ENCODE results near the gene CCNI2.
A peak's percentile ranks its signal among the peaks of the same experiment; 100 is the strongest.

CCNI2 gene

DNA sequence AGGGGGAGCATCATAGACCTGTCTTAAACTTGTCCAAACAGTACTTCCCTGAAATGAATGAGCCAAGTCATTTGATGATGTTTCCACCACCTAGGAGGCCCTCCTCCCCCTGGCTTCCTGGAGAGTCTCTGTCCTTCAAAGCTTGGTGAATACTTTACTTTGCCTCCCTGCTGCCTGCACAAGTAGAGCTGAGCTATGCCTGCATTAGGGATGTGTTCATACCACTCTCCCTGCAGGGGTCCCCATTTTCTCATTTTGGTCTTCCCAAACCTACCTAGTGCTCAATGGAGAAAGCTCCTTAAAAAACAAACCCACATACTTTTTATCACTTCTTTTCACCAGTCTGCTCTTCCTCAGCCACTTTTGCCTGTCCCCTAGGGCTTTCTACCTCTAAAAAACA is 7.7 kb downstream of the CCNI2 start:
- TF ChIP-seq, protein P1, sequence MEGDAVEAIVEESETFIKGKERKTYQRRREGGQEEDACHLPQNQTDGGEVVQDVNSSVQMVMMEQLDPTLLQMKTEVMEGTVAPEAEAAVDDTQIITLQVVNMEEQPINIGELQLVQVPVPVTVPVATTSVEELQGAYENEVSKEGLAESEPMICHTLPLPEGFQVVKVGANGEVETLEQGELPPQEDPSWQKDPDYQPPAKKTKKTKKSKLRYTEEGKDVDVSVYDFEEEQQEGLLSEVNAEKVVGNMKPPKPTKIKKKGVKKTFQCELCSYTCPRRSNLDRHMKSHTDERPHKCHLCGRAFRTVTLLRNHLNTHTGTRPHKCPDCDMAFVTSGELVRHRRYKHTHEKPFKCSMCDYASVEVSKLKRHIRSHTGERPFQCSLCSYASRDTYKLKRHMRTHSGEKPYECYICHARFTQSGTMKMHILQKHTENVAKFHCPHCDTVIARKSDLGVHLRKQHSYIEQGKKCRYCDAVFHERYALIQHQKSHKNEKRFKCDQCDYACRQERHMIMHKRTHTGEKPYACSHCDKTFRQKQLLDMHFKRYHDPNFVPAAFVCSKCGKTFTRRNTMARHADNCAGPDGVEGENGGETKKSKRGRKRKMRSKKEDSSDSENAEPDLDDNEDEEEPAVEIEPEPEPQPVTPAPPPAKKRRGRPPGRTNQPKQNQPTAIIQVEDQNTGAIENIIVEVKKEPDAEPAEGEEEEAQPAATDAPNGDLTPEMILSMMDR (conservative IDR thresholded peaks at IDR 0.05; ENCODE audit: low read length), result peak; percentile 43
- peak; percentile 41 for DNase-seq (ENCODE audit: low read depth)
- H3K4me3 ChIP-seq (ENCODE audit: low read length), result no peak overlapping the region

DNA sequence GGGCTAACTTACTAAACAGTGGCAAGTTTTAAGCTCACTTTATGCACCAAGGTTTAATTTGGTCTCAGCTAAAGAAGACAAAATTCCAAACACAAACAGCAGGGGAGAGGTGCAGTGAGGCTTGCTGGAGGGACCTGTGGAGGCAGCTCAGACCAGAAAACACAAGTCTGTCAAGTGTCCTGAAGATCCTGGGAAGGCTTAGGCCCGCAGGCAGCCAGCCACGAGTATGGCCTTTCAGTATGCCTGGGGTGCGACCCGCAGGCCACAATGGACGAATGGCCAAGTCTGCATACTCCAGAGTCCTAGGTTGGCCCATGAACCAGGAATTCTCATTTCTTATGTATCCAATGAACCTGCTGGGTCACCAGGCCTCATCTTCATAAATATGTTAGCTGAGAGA is 9.3 kb downstream of the CCNI2 start:
- DNase-seq (ENCODE audit: low read depth), result no peak
- TF ChIP-seq, protein P1 (conservative IDR thresholded peaks at IDR 0.05; ENCODE audit: low read length), result no peak
- no peak overlapping the region for H3K4me3 ChIP-seq (ENCODE audit: low read length)

DNA sequence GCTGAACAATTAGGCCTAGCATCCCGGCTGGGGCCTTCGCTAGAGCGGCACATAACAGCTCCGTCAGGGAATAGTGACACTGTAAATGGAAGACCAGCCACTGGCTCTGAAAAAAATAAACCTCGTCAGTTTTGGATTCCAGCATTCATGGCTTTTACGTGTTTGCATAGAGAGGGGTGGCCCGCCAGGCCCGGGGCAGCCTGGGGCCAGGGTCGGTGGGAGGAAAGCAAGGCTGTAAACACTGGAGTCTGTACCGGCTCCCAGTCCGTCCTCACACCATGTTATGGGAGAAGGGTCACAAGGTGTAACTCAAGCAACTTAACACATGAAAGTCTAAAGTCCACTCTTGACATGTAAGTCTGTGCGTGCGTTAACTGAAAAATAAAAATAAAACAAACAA is 11.2 kb downstream of the CCNI2 start:
- no peak overlapping the region for H3K4me3 ChIP-seq (ENCODE audit: low read length)
- TF ChIP-seq, protein P1 (conservative IDR thresholded peaks at IDR 0.05; ENCODE audit: low read length), result no peak
- no peak for DNase-seq (ENCODE audit: low read depth)

DNA sequence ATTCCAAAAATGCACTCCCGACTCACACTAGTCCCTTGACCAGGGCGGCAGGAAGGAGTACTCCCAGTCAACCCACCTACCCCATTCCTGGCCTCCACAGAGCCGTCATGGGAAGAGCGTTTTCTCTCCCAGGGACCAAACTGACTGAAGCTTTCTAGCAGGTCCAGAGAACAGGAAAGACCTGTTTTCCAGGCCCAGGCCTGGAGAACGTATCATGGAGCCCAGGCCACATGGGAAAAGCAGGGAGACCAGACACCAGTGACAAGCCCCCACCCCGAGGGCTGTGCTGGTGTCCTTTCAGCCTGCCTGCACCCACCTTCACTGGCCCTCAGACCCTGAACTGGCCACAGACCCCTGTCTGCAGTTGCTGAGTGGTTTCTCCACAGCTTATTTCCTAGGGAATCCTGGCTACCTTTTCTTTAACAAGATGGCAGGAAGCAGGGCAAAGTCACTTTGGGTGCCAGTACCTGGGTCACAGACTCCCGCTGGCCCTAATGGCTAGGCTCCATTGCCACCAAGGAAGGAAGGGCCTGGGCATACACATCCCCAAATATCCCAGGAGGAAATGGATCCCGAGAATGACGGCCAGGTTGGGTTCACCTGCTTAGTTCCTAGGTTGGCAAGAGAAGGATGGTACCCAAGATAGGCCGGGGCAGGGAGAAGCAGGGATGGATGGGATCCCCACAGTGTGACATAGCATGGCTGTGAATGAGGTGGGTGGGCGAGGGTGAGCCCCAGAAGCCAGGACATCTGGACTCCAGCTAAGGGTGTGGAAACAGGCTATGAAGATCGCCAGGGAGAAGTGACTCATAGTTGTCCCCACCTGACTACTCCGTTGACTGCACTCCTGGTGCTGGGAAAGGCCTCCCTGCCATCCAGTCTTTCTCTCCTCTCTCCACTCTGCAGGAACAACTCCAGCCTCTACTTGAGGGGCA is 12.2 kb downstream of the CCNI2 start:
- DNase-seq (ENCODE audit: low read depth), result no peak
- H3K4me3 ChIP-seq (ENCODE audit: low read length), result no peak overlapping the region
- TF ChIP-seq, protein P1 (conservative IDR thresholded peaks at IDR 0.05; ENCODE audit: low read length), result no peak

DNA sequence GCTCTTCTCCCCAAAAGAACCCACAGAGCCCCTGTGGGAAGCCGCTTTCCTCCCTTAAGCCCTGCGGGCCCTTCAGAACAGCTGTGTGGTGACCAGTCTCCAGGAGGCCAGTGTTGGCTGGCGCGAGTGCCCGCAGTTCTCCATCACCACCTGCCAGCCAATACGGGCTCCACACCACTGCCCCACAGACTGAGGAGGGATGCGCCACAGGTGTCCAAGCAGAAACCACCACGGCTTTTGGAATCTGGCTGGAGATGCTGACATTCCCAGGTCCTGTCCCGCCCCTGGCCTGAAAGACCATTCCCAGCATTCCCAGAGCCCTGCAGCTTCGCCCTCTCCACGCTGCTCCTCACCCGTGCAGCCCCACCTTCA is 12.8 kb downstream of the CCNI2 start:
- no peak overlapping the region for H3K4me3 ChIP-seq (ENCODE audit: low read length)
- no peak for DNase-seq (ENCODE audit: low read depth)
- TF ChIP-seq, protein P1 (conservative IDR thresholded peaks at IDR 0.05; ENCODE audit: low read length), result no peak

DNA sequence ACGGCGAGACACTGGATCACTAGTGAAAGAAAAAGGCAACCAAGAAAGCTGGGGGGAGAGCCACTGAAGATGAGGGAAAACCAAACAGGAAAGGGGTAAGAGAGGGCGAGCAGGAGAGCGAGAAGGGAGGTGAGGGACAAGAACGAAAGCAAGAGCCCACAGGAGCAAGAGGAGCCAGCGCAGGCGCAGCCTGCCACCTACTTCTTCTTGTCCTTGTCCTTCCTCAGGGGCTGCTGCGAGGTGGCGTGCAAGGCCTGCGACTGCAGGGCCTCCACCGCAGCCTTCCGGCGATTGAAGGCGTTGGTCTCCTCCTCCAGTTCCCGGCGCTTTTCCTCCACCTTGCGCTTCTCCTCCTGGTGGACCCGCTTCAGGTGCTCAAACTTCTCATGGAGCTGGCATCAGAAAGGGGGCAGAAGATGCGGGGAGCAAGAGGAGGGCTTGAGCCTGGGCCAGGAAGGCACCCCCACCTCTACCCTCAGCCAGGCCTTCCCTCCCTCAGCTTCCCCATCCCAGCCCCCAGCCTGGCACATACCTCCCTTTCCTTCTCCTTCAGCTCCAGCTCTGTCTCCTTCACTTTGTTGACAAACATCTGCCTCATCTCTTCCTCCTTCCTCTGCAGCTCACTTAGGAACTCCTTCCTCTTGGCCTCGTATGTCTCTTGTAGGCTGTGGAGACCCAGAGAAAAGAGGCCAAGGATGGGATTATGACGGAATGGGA is 13.5 kb downstream of the CCNI2 start:
- no peak for DNase-seq (ENCODE audit: low read depth)
- no peak overlapping the region for H3K4me3 ChIP-seq (ENCODE audit: low read length)
- TF ChIP-seq, protein P1 (conservative IDR thresholded peaks at IDR 0.05; ENCODE audit: low read length), result no peak

Measured in AG10803 (cell line).